GM06990 (cell line): Measurements from ENCODE around the gene RPP14.

Experiments used
- DNase-seq: peaks from one replicate; pipeline ENCODE4 v3.0.0-alpha.2; 2011; ENCODE audit not compliant: insufficient read length; ENCODE audit errors: extremely low read depth
- H3K27me3 ChIP-seq: replicated peaks from 2 replicates; pipeline ENCODE4 v1.6.0; 2011; ENCODE audit warnings: low read length; ENCODE audit not compliant: control insufficient read depth, insufficient read depth
- H3K36me3 ChIP-seq: 2 replicates; pipeline ENCODE4 v1.5.1; 2011; ENCODE audit warnings: low read length; ENCODE audit not compliant: control insufficient read depth, insufficient read depth
- H3K4me3 ChIP-seq: replicated peaks from 2 replicates; pipeline ENCODE4 v1.5.1; 2011; ENCODE audit warnings: low read depth, mild to moderate bottlenecking, control low read depth, low read length
- TF ChIP-seq, protein P1 (sequence below): IDR thresholded peaks from 2 replicates; pipeline ENCODE4 v1.5.1; 2011; ENCODE audit warnings: low read length, control low read depth, mild to moderate bottlenecking, inconsistent platforms; ENCODE audit not compliant: insufficient read depth, poor library complexity, severe bottlenecking

RPP14 gene

GRCh38 chr3:58356054-58356453 lies 50.0 kb downstream of the RPP14 start:
- Histone ChIP-seq H3K27me3 (no peaks in the 10 kb centered on the region), H3K4me3 (no peak overlapping the region), H3K36me3 (no peaks in the 10 kb centered on the region)
- no peak for DNase-seq
- TF ChIP-seq, protein P1, sequence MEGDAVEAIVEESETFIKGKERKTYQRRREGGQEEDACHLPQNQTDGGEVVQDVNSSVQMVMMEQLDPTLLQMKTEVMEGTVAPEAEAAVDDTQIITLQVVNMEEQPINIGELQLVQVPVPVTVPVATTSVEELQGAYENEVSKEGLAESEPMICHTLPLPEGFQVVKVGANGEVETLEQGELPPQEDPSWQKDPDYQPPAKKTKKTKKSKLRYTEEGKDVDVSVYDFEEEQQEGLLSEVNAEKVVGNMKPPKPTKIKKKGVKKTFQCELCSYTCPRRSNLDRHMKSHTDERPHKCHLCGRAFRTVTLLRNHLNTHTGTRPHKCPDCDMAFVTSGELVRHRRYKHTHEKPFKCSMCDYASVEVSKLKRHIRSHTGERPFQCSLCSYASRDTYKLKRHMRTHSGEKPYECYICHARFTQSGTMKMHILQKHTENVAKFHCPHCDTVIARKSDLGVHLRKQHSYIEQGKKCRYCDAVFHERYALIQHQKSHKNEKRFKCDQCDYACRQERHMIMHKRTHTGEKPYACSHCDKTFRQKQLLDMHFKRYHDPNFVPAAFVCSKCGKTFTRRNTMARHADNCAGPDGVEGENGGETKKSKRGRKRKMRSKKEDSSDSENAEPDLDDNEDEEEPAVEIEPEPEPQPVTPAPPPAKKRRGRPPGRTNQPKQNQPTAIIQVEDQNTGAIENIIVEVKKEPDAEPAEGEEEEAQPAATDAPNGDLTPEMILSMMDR = no peak

- TF ChIP-seq, protein P1 = no peak
- Histone ChIP-seq H3K27me3 (no peaks in the 10 kb centered on the region), H3K4me3 (no peak overlapping the region), H3K36me3 (no peaks in the 10 kb centered on the region)
- no peak for DNase-seq
Measured at GRCh38 chr3:58357402-58357801, 51.4 kb downstream of the RPP14 start.

- H3K27me3 ChIP-seq = no peaks in the 10 kb centered on the region
- TF ChIP-seq, protein P1 = no peak
- DNase-seq = no peak
- H3K36me3 ChIP-seq = no peaks in the 10 kb centered on the region
- no peak overlapping the region for H3K4me3 ChIP-seq
Measured at GRCh38 chr3:58358092-58358491, 52.0 kb downstream of the RPP14 start.

DNA sequence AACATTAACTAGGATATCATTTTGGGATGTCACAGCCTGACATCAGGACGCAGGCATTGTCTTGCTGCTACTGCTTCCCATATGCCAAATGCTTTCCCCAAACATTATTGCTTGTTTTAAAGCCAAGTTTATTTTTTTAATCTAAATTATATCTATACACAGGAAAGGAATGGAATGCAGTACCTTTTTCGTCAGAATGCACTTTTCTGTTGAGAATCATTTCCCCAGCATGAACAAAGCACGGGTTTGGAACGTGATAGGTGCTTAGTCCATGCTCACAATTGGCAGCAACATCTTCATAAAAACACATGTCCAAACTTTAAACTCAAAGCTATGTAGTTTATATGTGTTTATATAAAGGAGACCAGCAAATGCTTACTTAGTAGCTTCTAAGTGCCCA lies 52.8 kb downstream of the RPP14 start:
- Histone ChIP-seq H3K27me3 (no peaks in the 10 kb centered on the region), H3K4me3 (no peak overlapping the region), H3K36me3 (no peaks in the 10 kb centered on the region)
- DNase-seq = no peak
- TF ChIP-seq, protein P1 = no peak

- DNase-seq = no peak
- Histone ChIP-seq H3K36me3 (no peaks in the 10 kb centered on the region), H3K4me3 (no peak overlapping the region), H3K27me3 (no peaks in the 10 kb centered on the region)
- TF ChIP-seq, protein P1 = no peak
Measured at GRCh38 chr3:58359621-58360020, 53.6 kb downstream of the RPP14 start.

- no peak overlapping the region for H3K4me3 ChIP-seq
- no peak for DNase-seq
- H3K27me3 ChIP-seq = no peaks in the 10 kb centered on the region
- H3K36me3 ChIP-seq = no peaks in the 10 kb centered on the region
- TF ChIP-seq, protein P1 = no peak
Measured at GRCh38 chr3:58361866-58362265, 55.8 kb downstream of the RPP14 start.
